AG20443 (cell line): ENCODE measurements around the gene LRRC4.
A peak's percentile ranks its signal among the peaks of the same experiment; 100 is the strongest.

Experiments
- DNase-seq: peaks from one replicate; pipeline ENCODE4 v3.0.0; 2012; ENCODE audit warnings: low spot score, mixed read lengths

The LRRC4 gene

GRCh38 chr7:128031901-128032604, 816 bp upstream of the LRRC4 start:
- peak; percentile 91 for DNase-seq

- DNase-seq, result no peak
These were observed 979 bp downstream of the LRRC4 start for GRCh38 chr7:128030263-128030653.

- no peak for DNase-seq
These were observed 1.7 kb downstream of the LRRC4 start for GRCh38 chr7:128029405-128029995.

- no peak for DNase-seq
These were observed 3.7 kb downstream of the LRRC4 start for GRCh38 chr7:128027485-128027980.

- DNase-seq, result no peak
These were observed 4.7 kb downstream of the LRRC4 start for GRCh38 chr7:128026551-128026950.

GRCh38 chr7:128025819-128026218, 5.4 kb downstream of the LRRC4 start:
- no peak for DNase-seq

GRCh38 chr7:128025380-128025779, 5.9 kb downstream of the LRRC4 start:
- no peak for DNase-seq

GRCh38 chr7:128024151-128024550, 7.1 kb downstream of the LRRC4 start:
- DNase-seq, result no peak

GRCh38 chr7:128022631-128023532, 8.4 kb downstream of the LRRC4 start:
- DNase-seq, result peak; percentile 67

GRCh38 chr7:128021366-128021765, 9.9 kb downstream of the LRRC4 start:
- no peak for DNase-seq

GRCh38 chr7:128020159-128020558, 11.1 kb downstream of the LRRC4 start:
- no peak for DNase-seq

GRCh38 chr7:128019288-128019687, 11.9 kb downstream of the LRRC4 start:
- no peak for DNase-seq

GRCh38 chr7:128017862-128018845, 13.1 kb downstream of the LRRC4 start:
- DNase-seq, result no peak

- no peak for DNase-seq
These were observed 13.8 kb downstream of the LRRC4 start for GRCh38 chr7:128017460-128017859.

- DNase-seq, result no peak
These were observed 16.4 kb downstream of the LRRC4 start for GRCh38 chr7:128014811-128015210.

- DNase-seq, result no peak
These were observed 20.0 kb downstream of the LRRC4 start for GRCh38 chr7:128011131-128011661.

- DNase-seq, result no peak
These were observed 20.7 kb downstream of the LRRC4 start for GRCh38 chr7:128010391-128011127.

GRCh38 chr7:128008744-128009143, 22.5 kb downstream of the LRRC4 start:
- DNase-seq, result no peak

- DNase-seq, result no peak
These were observed 23.1 kb downstream of the LRRC4 start for GRCh38 chr7:128008141-128008540.

GRCh38 chr7:128007303-128007680, 23.9 kb downstream of the LRRC4 start:
- DNase-seq, result no peak
